ENCODE data around the gene CNNM2.

DNA sequence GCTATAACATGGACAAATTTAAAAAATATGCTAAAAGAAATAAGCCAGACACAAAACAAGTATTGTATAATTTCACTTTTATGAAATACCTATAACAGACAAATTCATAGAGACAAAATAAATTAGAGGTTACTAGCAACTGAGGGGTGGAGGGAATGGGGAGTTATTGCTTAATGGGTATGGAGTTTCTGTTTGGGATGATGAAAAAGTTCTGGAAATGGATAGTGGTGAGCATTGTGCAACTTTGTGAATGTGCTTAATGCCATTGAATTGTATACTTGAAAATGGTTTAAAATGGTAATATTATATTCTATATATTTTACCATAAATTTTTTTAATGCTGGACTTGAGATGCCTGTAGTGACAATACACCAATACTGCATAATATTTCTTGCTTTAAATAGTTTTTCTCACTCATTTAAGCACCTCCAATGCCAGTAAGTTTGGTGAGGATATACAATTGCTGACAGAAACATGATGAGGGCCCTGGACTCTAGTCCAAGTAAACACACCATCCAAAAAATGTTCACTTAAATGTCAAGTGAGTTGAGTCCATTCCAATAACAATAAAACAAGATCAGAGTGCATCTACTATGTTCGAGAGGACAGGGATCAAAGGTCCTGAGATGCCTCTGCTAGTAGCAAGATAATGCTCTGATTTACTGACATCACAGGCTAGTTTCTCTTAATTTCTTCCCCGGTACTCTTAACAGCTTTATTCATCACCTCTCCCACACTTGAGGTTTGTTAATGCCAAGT is 203.1 kb downstream of the CNNM2 start:
- TF ChIP-seq, protein P1, sequence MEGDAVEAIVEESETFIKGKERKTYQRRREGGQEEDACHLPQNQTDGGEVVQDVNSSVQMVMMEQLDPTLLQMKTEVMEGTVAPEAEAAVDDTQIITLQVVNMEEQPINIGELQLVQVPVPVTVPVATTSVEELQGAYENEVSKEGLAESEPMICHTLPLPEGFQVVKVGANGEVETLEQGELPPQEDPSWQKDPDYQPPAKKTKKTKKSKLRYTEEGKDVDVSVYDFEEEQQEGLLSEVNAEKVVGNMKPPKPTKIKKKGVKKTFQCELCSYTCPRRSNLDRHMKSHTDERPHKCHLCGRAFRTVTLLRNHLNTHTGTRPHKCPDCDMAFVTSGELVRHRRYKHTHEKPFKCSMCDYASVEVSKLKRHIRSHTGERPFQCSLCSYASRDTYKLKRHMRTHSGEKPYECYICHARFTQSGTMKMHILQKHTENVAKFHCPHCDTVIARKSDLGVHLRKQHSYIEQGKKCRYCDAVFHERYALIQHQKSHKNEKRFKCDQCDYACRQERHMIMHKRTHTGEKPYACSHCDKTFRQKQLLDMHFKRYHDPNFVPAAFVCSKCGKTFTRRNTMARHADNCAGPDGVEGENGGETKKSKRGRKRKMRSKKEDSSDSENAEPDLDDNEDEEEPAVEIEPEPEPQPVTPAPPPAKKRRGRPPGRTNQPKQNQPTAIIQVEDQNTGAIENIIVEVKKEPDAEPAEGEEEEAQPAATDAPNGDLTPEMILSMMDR (IDR thresholded peaks at IDR 0.05 in 2 of 3, conservative IDR thresholded peaks at IDR 0.05 in 1 of 3; ENCODE audit: borderline replicate concordance in 1 of 3, insufficient read depth in 1 of 3, low read depth in 2 of 3, low read length in 2 of 3), result no peak
- no peak for TF ChIP-seq REST (IDR thresholded peaks at IDR 0.05; ENCODE audit: low read depth)
- no peak for TF ChIP-seq EZH2 (IDR thresholded peaks at IDR 0.05)
- no peak for TF ChIP-seq POLR2AphosphoS5 (IDR thresholded peaks at IDR 0.05; ENCODE audit: low read depth, low read length)
- no peak for TF ChIP-seq POLR2A (IDR thresholded peaks at IDR 0.05; ENCODE audit: borderline replicate concordance, extremely low read depth, insufficient read depth, insufficient read length)
- TF ChIP-seq, protein P2, sequence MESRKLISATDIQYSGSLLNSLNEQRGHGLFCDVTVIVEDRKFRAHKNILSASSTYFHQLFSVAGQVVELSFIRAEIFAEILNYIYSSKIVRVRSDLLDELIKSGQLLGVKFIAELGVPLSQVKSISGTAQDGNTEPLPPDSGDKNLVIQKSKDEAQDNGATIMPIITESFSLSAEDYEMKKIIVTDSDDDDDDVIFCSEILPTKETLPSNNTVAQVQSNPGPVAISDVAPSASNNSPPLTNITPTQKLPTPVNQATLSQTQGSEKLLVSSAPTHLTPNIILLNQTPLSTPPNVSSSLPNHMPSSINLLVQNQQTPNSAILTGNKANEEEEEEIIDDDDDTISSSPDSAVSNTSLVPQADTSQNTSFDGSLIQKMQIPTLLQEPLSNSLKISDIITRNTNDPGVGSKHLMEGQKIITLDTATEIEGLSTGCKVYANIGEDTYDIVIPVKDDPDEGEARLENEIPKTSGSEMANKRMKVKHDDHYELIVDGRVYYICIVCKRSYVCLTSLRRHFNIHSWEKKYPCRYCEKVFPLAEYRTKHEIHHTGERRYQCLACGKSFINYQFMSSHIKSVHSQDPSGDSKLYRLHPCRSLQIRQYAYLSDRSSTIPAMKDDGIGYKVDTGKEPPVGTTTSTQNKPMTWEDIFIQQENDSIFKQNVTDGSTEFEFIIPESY (IDR thresholded peaks at IDR 0.05; ENCODE audit: extremely low read depth, insufficient replicate concordance, low read length), result no peak
